CD4-positive, alpha-beta T cell treated with Interleukin-4 for 4 hours (primary cell): Measurements from ENCODE around the gene LLGL2.
"Not testable (repeated sequence)": the region's sequence is repeated elsewhere in the genome, so short reads cannot be mapped to it uniquely, and the experiment has no call there.

Experiments
- DNase-seq: peaks from one replicate; pipeline ENCODE4 v3.0.0-alpha.2; 2020

The LLGL2 gene

GRCh38 chr17:75571197-75571884, 45.8 kb downstream of the LLGL2 start:
- peak; percentile 26 for DNase-seq

- no peak for DNase-seq
These were observed 46.4 kb downstream of the LLGL2 start for GRCh38 chr17:75571885-75572215.

- no peak for DNase-seq
These were observed 47.4 kb downstream of the LLGL2 start for GRCh38 chr17:75572713-75573539.

- DNase-seq: no peak
These were observed 48.1 kb downstream of the LLGL2 start for GRCh38 chr17:75573540-75573957.

GRCh38 chr17:75573994-75574393, 48.5 kb downstream of the LLGL2 start:
- DNase-seq: no peak

GRCh38 chr17:75574404-75575036, 49.0 kb downstream of the LLGL2 start:
- DNase-seq: no peak

GRCh38 chr17:75575197-75575596, 49.7 kb downstream of the LLGL2 start:
- DNase-seq: no peak

- DNase-seq: no peak
These were observed 50.2 kb downstream of the LLGL2 start for GRCh38 chr17:75575728-75576127.

- no peak for DNase-seq
These were observed 51.2 kb downstream of the LLGL2 start for GRCh38 chr17:75576661-75577060.

GRCh38 chr17:75581121-75581725, 55.7 kb downstream of the LLGL2 start:
- DNase-seq: peak; percentile 33

GRCh38 chr17:75583197-75583596, 57.7 kb downstream of the LLGL2 start:
- DNase-seq: not testable (repeated sequence)

- no peak for DNase-seq
These were observed 59.3 kb downstream of the LLGL2 start for GRCh38 chr17:75584849-75585175.

- peak; percentile 46 for DNase-seq
These were observed 62.4 kb downstream of the LLGL2 start, which contains the start of gene MYO15B for GRCh38 chr17:75587675-75588595. Gene MYO15B (plus strand): TSS chr17:75587800. CDS start chr17:75588058, 258 bp downstream.

- no peak for DNase-seq
These were observed 63.1 kb downstream of the LLGL2 start for GRCh38 chr17:75588596-75589011.

GRCh38 chr17:75589012-75589918, 63.8 kb downstream of the LLGL2 start:
- DNase-seq: peak; percentile 90

- DNase-seq: no peak
These were observed 64.4 kb downstream of the LLGL2 start for GRCh38 chr17:75589919-75590303.

GRCh38 chr17:75590314-75590761, 64.8 kb downstream of the LLGL2 start:
- DNase-seq: no peak

GRCh38 chr17:75590849-75591721, 65.6 kb downstream of the LLGL2 start:
- no peak for DNase-seq

- no peak for DNase-seq
These were observed 66.3 kb downstream of the LLGL2 start for GRCh38 chr17:75591722-75592302.
